Hepatocyte (in vitro differentiated cells): Measurements from ENCODE around the gene SSU72. TPM values are rescaled to one million over a fixed set of nuclear protein-coding genes. Genes with fewer than 3 reads are reported as not detected.
A peak's percentile ranks its signal among the peaks of the same experiment; 100 is the strongest.

Experiments
- DNase-seq: peaks from one replicate; pipeline ENCODE4 v3.0.0-alpha.2; 2016; ENCODE audit warnings: low spot score
- H2AFZ ChIP-seq: fragments of 200-600 bp; sonication (generic); 2 replicates; pipeline ENCODE4 v1.6.0; 2016; ENCODE audit warnings: antibody characterized with exemption, mild to moderate bottlenecking
- H3K27ac ChIP-seq: fragments of 200-600 bp; sonication (generic); 2 replicates; pipeline ENCODE4 v1.5.1; 2016; ENCODE audit warnings: mild to moderate bottlenecking
- H3K27me3 ChIP-seq: fragments of 200-600 bp; sonication (generic); 2 replicates; pipeline ENCODE4 v1.6.1; 2016
- H3K36me3 ChIP-seq: fragments of 200-600 bp; sonication (generic); replicated peaks from 2 replicates; pipeline ENCODE4 v1.5.1; 2016; ENCODE audit warnings: low read depth; ENCODE audit not compliant: insufficient read depth
- H3K4me1 ChIP-seq: fragments of 200-600 bp; sonication (generic); 2 replicates; pipeline ENCODE4 v1.5.1; 2016; ENCODE audit warnings: mild to moderate bottlenecking, moderate library complexity; ENCODE audit not compliant: insufficient read depth
- H3K4me2 ChIP-seq: fragments of 200-600 bp; sonication (generic); 2 replicates; pipeline ENCODE4 v1.6.0; 2016
- H3K4me3 ChIP-seq: fragments of 200-600 bp; sonication (generic); 2 replicates; pipeline ENCODE4 v1.5.1; 2016; ENCODE audit warnings: mild to moderate bottlenecking
- H3K79me2 ChIP-seq: fragments of 200-600 bp; sonication (generic); 2 replicates; pipeline ENCODE4 v1.6.0; 2017; ENCODE audit warnings: mild to moderate bottlenecking
- H3K9me2 ChIP-seq: fragments of 200-600 bp; sonication (generic); replicated peaks from 2 replicates; pipeline ENCODE4 v1.6.0; 2017; ENCODE audit warnings: mild to moderate bottlenecking; ENCODE audit not compliant: insufficient read depth
- H3K9me3 ChIP-seq: fragments of 200-600 bp; sonication (generic); 2 replicates; pipeline ENCODE4 v1.5.1; 2016; ENCODE audit warnings: low read depth, mild to moderate bottlenecking
- H4K20me1 ChIP-seq: fragments of 200-600 bp; sonication (generic); 2 replicates; pipeline ENCODE4 v1.6.0; 2016; ENCODE audit warnings: mild to moderate bottlenecking; ENCODE audit not compliant: insufficient read depth, poor library complexity, severe bottlenecking
- CTCF ChIP-seq: fragments of 200-600 bp; sonication (generic); IDR thresholded peaks from 2 replicates; pipeline ENCODE4 v1.5.1; 2016; ENCODE audit warnings: antibody characterized with exemption, mild to moderate bottlenecking; ENCODE audit not compliant: poor library complexity
- EZH2 ChIP-seq: fragments of 200-600 bp; sonication (generic); IDR thresholded peaks from 2 replicates; pipeline ENCODE4 v1.6.1; 2016; ENCODE audit warnings: antibody characterized with exemption, mild to moderate bottlenecking, borderline replicate concordance
- EZH2phosphoT487 ChIP-seq: fragments of 200-600 bp; sonication (generic); IDR thresholded peaks from one replicate; pipeline ENCODE4 v1.6.1; 2018; ENCODE audit warnings: antibody characterized with exemption, mild to moderate bottlenecking, low read depth, moderate library complexity; ENCODE audit not compliant: unreplicated experiment, severe bottlenecking
- WGBS: methylation state at CpG from one replicate; pipeline ENCODE4 v1.1.6; 2016; ENCODE audit warnings: low lambda C conversion rate; ENCODE audit errors: missing lambda C conversion rate; 5-methylcytosine and 5-hydroxymethylcytosine counted together
- polyA plus RNA-seq: library from polyadenylated mRNA; unstranded; fragments of >200 nt; fragmentation: Nextera tagmentation; extraction: Ambion mirVana; gene quantifications from 2 replicates; pipeline ENCODE4 v1.2.1, GENCODE V29; 2016
- total RNA-seq: library from RNA; depleted of rRNA; stranded (reverse); fragments of >200 nt; gene quantifications from 2 replicates; pipeline ENCODE4 v1.2.3, GENCODE V29; 2014

Gene SSU72
- total and polyA plus RNA-seq, 2 experiments from 2014 or later = 75.7 to 203 TPM

GRCh38 chr1:1622788-1623094 is 48.1 kb upstream of the SSU72 start:
- no peaks in the 10 kb centered on the region for H3K9me2 ChIP-seq
- no peak overlapping the region for H2AFZ ChIP-seq
- TF ChIP-seq EZH2phosphoT487 (no peak), EZH2 (no peak), CTCF (no peak)
- no peaks in the 10 kb centered on the region for H3K36me3 ChIP-seq
- no peaks in the 10 kb centered on the region for H3K4me1 ChIP-seq
- no peak overlapping the region for H3K27ac ChIP-seq
- no peak overlapping the region for H3K4me2 ChIP-seq
- H3K9me3 ChIP-seq = no peaks in the 10 kb centered on the region
- peaks cover 20% of the 10 kb centered on the region for H3K79me2 ChIP-seq
- 97% methylated on average over 17 of the region's 17 CpGs for WGBS
- no peak overlapping the region for H3K4me3 ChIP-seq
- no peaks in the 10 kb centered on the region for H4K20me1 ChIP-seq
- no peak for DNase-seq
- no peaks in the 10 kb centered on the region for H3K27me3 ChIP-seq

DNA sequence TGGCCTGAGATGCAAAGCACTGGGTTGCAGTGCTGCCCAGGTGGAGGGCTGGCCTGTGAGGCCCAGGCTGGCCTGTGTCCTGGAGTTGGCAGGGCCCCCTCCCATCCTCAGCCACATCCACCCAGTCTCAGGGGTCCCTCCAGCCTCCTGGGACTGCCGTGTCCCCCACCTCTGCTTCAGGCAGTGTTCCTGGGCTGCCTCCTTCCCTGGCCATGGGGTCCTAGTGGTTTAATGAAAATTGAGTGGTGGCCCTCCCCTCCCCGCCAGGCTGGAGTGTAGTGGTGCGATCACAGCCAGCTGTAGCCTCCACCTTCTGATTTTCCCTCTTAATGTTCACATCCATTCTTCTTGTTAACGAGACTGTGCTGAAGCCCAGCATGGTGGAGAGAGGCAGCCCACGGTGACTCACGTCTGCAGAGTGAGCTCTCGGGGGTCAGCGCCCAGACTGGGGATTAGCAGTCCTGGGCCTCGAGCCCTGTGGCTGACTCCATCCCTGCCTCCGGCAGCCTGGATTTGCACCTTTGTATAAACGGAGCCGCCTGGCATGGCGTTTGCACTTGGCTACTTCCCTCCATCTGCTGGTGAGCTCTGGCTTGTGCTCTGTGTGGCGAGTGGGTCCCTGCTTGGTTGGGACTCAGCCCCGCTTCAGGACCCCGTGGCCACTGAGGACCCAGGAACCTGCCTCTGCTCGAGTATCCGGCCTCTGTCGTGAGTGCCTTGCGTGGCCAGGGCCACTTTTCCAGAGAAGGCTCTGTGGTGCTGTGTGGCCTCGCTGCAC is 47.5 kb upstream of the SSU72 start:
- Histone ChIP-seq H2AFZ (no peak overlapping the region), H3K27ac (no peak overlapping the region), H4K20me1 (peaks cover under 1% of the 10 kb centered on the region), H3K9me2 (no peaks in the 10 kb centered on the region), H3K79me2 (peaks cover 26% of the 10 kb centered on the region), H3K4me2 (no peak overlapping the region), H3K36me3 (no peaks in the 10 kb centered on the region), H3K9me3 (no peaks in the 10 kb centered on the region), H3K27me3 (no peaks in the 10 kb centered on the region), H3K4me3 (no peak overlapping the region), H3K4me1 (peaks cover 3% of the 10 kb centered on the region)
- 76% methylated on average over 21 of the region's 21 CpGs for WGBS
- TF ChIP-seq EZH2phosphoT487 = no peak
- TF ChIP-seq EZH2 = no peak
- TF ChIP-seq CTCF = no peak
- DNase-seq = peak; percentile 55

DNA sequence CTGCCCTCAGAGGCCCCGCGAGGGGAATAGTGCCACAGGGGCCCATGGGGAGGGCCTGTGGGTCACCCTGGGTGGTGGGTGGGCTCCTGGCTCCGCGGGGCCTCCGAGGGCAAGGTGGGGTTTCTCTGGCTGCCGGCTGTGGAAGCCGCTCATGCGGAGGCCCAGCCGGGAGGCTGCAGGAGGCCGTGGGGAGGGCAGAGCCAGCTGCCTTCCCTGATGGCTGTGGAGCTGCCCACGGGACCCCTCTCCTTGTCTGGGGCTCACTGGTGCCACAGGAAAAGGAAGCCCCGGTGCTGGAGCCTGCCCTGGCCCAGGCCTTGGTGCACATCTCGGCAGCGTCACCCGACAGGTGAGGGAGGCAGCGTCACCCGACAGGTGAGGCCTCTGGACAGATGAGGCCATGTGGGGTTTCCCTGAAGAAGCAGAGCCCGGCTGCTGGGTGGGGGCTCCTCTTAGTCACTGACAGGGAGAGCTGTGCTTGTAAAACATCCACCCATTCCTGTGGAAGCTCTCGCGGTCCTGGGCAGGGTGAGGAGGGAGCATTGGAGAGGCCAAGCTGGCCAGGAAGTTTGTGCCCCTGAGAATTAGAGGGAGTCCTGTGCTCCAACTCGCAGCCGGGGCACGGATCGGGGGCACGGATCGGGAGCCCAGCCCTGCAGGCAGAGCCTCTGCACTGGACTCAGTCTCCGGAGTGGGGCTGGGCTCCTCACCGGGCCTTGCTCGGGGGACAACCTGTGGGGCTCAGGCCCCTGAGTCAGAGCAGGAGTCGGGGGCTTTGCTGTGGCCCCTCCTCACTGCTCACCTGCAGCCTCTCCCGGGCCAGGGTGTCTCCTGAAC is 46.7 kb upstream of the SSU72 start:
- H3K4me2 ChIP-seq = no peak overlapping the region

More for the DNA sequence above, 46.7 kb upstream of the SSU72 start:
- Histone ChIP-seq H2AFZ (no peak overlapping the region), H3K4me1 (peaks cover 9% of the 10 kb centered on the region), H3K9me2 (no peaks in the 10 kb centered on the region), H3K27ac (no peak overlapping the region), H3K9me3 (no peaks in the 10 kb centered on the region), H3K27me3 (no peaks in the 10 kb centered on the region), H3K4me3 (no peak overlapping the region), H3K79me2 (peaks cover 34% of the 10 kb centered on the region), H4K20me1 (peaks cover 7% of the 10 kb centered on the region), H3K36me3 (no peaks in the 10 kb centered on the region)
- TF ChIP-seq EZH2phosphoT487 (no peak), EZH2 (no peak), CTCF (no peak)
- DNase-seq = no peak
- WGBS = 92% methylated on average over 27 of the region's 31 CpGs
